GM18507 (cell line): ENCODE data around the gene RBM47.
"Not testable (repeated sequence)": the region's sequence is repeated elsewhere in the genome, so short reads cannot be mapped to it uniquely, and the experiment has no call there.

Experiments
- DNase-seq: peaks from one replicate; pipeline ENCODE4 v3.0.0; 2011; ENCODE audit warnings: low read depth; ENCODE audit not compliant: insufficient read length; ENCODE audit errors: extremely low spot score
- FAIRE-seq: peaks from 2 replicates; lab custom pipeline; 2011; peaks lifted over from hg19 to GRCh38; lab: Jason Lieb, UNC

Gene RBM47

GRCh38 chr4:40401096-40401495 lies 228.6 kb downstream of the RBM47 start:
- FAIRE-seq (no peak), DNase-seq (no peak)

DNA sequence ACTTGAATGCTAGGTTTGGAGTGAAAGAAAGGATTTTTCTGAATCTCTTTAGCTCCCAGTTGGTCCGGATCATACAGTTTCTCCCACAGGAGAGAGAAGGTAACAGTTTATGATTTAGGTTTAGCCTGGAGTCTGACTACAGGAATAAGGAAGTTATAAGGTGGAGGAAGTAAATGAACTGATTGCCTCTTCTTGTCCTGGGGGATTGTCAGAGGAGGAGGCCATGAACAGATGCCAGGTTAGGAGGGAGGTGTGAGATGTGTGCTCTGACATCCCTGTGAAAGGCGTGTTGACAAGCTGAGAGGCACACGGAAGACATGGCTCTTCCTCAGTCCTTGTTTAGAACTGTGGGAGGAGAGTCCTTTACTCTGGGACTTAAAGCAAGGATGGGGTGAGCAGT lies 230.1 kb downstream of the RBM47 start:
- FAIRE-seq, result no peak
- DNase-seq, result no peak

DNA sequence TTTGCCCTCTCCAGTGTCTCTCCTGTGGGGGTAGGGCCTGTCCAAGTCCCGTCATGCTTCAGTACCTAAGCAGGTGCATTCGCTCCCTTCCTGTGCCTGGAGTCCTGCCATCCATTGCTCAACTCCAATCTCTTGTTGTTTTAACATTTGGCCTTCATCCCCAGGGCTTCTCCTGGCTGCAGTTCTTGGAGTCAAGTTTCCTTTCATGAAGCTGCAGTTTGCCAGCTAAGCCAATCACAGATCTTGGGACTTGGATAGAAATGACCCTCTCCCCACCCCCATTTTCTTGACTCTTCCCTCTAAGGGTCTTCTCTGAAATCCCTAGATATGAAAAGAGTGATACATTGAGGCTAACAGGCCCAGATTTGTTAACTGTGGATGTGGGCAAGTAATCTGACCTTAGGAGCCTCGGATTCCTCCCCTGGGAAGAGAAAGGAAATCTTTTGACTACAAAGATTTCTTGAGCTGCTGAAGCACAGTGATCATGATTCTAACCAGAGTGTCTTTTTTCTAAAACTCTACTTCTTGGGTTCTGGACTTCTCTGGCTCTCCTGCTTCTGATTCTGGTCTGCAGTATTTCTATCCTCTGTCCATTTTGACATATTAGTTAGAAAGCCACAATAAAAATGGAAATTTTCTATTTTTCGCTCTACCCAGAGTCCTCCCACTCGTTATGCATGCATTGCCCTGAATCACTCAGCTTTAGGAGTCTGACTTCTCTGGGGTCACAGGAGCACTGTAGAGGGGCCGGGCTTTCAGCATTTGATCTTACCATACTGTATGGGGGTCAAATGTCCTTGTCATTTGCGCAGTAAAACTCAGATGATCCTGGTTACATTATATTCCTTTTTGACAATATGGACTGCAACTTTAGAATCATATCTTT lies 233.5 kb downstream of the RBM47 start:
- FAIRE-seq, result peak; percentile 46

GRCh38 chr4:40395166-40395900 lies 234.3 kb downstream of the RBM47 start:
- DNase-seq, result no peak
- no peak for FAIRE-seq

More for the DNA sequence above, 233.5 kb downstream of the RBM47 start:
- no peak for DNase-seq

- FAIRE-seq, result no peak
- DNase-seq, result no peak
Measured at GRCh38 chr4:40394236-40394635, 235.4 kb downstream of the RBM47 start.

GRCh38 chr4:40392241-40392640 lies 237.4 kb downstream of the RBM47 start:
- DNase-seq, FAIRE-seq: not testable (repeated sequence)

- no peak for DNase-seq
- no peak for FAIRE-seq
Measured at GRCh38 chr4:40389986-40390385, 239.7 kb downstream of the RBM47 start.

DNA sequence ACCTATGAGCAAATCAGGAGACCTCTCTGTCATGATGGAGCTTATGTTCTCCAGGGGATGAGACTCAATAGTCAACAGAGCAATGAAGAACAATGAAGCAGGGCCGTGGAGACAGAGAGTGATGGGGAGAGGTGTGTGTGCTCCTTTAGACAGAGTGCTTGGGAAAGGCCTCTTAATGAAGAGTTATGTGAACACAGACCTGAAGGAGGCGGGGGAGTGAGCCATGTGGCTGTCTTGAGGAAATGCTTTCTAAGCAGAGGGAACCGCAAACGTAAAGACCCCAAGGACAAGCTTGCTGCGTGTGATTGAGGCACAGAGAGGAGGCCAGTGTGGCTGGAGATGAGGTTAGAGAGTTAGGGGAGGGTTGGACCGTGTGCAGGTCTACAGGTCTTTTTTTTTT lies 241.4 kb downstream of the RBM47 start:
- DNase-seq (no peak), FAIRE-seq (no peak)

- DNase-seq, result no peak
- no peak for FAIRE-seq
Measured at GRCh38 chr4:40380647-40381046, 249.0 kb downstream of the RBM47 start.

- DNase-seq, result no peak
- no peak for FAIRE-seq
Measured at GRCh38 chr4:40379248-40379647, 250.4 kb downstream of the RBM47 start.

GRCh38 chr4:40378619-40379018 lies 251.0 kb downstream of the RBM47 start:
- DNase-seq (no peak), FAIRE-seq (no peak)

- no peak for FAIRE-seq
Measured at GRCh38 chr4:40377512-40378365, 251.9 kb downstream of the RBM47 start.

GRCh38 chr4:40375620-40376019 lies 254.0 kb downstream of the RBM47 start:
- no peak for DNase-seq
- FAIRE-seq, result no peak

More at GRCh38 chr4:40377512-40378365, 251.9 kb downstream of the RBM47 start:
- no peak for DNase-seq

- DNase-seq (no peak), FAIRE-seq (no peak)
Measured at GRCh38 chr4:40375095-40375494, 254.6 kb downstream of the RBM47 start.

DNA sequence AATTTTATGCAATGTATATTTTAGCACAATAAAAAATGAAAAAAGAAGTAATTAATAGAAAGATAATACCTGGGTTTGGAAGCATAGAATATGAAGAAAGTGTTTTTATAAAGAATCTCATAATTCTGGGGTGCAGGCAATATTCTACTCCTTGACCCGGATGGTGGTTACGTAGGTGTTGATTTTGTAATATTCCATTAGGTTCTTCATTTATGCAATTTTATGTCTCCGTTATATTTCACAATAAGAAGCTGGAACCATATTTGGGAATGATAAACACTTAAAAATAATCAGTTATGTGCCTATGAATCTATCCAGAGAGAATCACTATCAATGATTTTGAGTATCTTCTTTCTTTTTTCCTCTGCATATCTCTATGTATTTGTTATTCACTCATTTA lies 256.0 kb downstream of the RBM47 start:
- DNase-seq, result no peak
- FAIRE-seq, result no peak
